Amygdala (tissue), 56 donors: Measurements from ENCODE around the gene PLTP.

Experiments
- DNase-seq, 56 donors: peaks; one replicate each; lab custom pipeline; 2025; lab: John Stamatoyannopoulos, UW

PLTP gene

DNA sequence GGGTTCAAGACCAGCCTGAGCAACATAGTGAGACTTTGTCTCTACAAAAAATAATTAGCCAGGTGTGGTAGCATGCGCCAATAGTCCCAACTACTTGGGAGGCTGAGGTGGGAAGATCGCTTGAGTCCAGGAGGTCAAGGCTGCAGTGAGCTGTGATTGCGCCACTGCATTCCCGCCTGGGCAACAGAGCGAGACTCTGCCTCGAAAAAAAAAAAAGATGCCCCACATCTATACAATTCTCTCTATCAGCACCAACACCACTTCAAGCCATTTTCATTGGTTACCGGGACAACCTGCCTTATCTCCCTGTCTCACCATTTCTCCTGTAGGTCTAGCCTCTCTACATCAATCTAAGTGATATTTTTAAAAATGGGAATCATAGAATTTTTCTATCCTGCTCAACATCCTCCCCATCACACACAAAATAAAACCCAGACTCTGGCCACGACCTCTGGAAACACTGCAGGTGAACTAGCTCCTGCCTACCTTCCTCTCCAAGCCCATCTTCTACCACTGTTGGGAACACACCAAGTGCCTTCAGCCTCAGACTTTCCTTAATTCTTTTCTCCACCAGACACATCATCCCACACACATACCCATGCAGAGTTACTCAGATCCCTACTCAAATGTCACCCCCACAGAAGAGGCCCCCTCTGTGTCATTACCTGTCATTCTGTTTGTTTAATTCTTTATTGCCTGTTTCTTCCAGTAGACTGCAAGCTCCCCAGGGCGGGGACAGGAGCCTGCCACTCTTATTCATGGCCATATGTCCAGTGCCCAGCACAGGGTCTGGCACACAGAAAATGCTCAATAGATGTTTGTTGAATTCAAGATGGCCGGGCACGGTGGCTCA is 9.6 kb upstream of the PLTP start:
- no peak for DNase-seq

GRCh38 chr20:45920462-45921336 is 8.7 kb upstream of the PLTP start:
- DNase-seq, result no peak

GRCh38 chr20:45919542-45920399 is 7.8 kb upstream of the PLTP start:
- no peak for DNase-seq

DNA sequence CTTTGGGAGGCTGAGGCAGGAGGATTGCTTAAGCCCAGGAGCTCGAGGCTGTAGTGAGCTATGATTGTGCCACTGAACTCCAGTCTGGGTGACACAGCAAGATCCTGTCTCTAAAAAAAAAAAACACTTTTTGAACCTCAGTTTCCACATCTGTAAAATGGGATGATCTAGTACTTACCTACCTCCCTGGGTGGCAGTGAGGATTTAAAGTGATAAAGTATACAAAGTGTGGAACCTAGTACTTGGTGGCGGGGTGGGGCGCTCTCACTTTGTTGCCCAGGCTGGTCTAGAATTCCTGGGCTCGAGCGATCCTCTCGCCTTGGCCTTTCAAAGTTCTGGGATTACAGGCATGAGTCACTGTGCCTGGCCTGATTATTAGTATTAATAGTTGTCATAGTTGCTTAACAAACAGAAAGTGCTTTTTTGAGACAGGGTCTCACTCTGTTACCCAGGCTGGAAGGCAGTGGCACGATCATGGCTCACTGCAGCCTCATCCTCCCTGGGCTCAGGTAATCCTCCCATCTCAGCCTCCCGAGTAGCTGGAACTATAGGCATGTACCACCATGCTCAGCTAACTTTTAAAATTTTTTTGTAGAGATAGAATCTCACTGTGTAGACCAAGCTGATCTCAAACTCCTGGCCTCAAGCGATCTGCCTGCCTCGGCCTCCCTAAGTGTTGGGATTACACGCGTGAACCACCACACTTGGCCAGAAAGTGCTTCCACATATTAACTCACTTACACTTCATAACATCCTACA is 7.0 kb upstream of the PLTP start:
- no peak for DNase-seq

GRCh38 chr20:45918182-45918737 is 6.3 kb upstream of the PLTP start:
- peak in 2 of 56 donors; percentile 15 to 17 for DNase-seq

DNA sequence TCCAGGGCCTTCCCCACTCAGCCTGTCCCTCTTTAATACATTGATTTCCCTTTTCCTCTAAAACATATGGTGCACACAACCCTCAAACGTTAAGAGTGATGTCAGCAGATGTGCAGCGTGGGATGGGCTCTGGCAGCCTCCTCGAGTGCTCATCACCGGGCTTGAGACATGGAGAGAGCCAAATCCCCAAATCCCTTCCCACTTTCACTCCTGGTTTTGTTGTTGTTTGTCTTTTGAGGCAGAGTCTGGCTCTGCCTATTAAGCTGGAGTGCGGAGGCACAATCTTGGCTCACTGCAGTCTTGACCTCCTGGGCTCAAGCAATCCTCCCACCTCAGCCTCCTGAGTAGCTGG is 5.8 kb upstream of the PLTP start:
- peak in 11 of 56 donors; percentile 9 to 46 (median 17) for DNase-seq

DNA sequence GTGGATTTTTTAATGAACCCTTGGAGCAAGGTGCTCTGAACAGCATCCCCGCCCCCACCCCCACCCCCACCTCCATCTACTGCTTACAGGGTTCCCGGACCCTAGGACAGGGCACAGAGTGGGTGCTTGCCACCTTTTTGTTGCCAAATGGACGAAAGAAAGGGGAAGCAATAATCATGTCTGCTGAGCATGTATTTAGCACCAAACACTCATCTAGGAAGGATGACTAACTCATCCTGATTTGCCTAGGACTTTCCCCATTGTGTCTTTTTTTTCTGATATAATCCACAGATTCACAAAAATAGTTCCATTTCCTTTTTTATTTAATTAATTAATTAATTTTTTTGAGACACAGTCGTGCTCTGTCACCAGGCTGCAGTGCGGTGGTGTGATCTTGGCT is 1.2 kb upstream of the PLTP start:
- no peak for DNase-seq

DNA sequence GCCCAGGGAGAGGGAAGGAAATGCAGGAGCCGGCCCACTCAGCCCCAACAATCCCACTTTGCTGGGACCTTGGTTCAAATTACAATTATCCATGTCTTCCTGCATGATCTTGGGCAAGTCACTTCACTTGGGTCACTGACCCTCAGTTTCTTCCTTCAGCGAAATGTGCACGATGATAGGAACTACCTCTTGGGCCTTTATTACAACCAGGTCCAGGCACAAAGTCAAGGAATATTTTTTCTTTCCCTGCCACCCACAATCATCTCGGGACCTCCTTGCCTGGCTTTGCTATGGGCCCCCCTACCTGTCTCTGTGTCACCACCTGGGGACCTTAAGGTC is 358 bp upstream of the PLTP start:
- no peak for DNase-seq

DNA sequence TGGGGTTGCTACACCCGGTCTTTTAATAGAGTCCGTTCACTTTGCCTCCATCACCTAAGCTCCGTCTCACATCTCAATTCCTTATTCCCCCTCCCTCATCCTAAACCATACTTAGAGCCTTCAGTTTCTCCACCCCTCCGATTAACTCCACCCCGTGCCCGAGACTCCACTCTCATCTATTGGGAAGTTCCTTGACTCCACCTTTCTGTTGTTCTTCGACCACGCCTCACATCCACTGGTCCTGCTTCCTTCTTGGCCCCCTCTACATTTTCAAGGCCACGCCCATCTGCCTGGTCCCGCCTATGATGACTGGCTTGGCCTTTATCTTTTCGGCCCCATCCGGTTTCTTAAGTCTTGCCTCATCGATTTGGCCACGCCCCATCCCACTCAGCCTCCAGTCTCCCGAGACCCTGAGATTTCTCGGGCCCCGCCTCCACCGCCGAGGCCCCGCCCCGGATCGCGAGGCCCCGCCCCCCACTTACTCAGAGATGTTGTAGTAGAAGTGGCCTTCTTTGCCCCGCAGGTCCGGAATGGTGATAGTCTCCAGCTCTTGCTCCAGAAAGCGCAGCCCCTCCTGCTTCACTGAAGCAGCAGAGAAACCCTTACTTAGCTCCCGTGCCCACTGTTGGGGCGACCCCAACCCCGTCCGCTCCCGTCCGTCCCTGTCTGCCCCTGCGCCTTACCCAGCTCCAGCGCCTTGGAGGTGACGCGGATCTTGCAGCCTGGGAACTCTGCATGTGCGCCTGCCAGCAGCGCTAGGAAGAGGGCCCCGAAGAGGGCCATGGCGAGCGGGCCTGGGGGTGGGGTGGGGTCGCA is 1.1 kb downstream of the PLTP start:
- peak in 53 of 56 donors; percentile 10 to 93 (median 77) for DNase-seq

GRCh38 chr20:45909817-45910669 is 1.9 kb downstream of the PLTP start:
- no peak for DNase-seq

GRCh38 chr20:45909336-45909808 is 2.6 kb downstream of the PLTP start:
- DNase-seq, result no peak

GRCh38 chr20:45908084-45908483 is 3.9 kb downstream of the PLTP start:
- no peak for DNase-seq

DNA sequence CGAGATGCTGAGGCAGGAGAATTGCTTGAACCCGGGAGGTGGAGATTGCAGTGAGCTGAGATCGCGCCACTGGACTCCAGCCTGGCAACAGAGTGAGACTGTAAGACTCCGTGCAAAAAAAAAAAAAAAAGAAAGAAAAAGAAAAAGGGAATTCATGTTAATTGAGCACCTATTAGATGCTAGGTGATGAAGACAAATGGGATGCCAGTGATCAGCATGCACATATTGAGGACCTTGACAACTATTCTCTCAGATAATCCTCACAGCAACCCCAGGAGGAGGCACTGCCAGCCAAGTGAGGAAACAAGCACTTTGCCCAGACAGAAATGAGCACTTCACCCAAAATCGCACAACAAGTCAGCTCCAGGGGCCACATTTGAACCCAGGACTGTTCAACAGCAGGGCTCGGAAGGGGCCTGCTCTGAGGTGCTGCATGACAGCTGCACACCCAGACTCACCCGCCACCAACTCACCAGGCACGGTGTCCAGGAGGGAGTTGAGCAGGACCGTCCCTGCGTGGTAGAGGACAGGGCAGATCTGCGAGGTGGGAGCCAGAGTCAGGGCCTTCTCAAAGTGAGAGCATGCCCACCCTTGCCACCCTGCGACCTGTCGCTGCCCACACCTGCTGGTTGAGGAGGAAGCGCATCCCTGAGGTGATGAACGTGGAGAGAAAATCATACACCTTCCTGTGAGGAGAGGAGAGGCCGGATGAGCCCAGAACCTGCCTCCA is 4.6 kb downstream of the PLTP start:
- no peak for DNase-seq

DNA sequence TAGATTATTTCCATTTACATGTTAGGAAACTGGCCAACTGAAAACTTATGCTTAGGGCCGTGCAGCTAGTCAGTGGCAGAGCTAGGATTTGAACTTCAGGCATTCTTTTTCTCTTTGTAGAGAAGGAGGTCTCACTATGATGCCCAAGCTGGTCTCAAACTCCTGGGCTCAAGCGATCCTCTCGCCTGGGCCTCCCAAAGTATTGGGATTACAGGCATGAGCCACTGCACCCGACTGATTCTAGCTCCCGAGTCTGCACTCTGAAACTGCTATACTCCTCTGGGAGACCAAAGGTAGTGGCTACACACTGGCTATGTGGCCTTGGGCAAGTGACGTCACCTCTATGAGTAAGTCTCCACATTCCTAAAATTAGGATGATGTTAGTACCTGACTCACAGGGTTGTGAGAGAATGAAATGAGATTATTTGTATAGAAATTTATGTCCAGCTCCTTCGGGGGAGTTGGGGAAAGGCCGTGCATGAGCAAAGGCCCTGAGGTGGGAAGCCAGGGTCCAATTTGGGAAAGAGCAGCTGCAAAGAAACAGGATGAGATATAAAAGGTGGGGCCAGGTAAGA is 6.4 kb downstream of the PLTP start:
- DNase-seq, result no peak

DNA sequence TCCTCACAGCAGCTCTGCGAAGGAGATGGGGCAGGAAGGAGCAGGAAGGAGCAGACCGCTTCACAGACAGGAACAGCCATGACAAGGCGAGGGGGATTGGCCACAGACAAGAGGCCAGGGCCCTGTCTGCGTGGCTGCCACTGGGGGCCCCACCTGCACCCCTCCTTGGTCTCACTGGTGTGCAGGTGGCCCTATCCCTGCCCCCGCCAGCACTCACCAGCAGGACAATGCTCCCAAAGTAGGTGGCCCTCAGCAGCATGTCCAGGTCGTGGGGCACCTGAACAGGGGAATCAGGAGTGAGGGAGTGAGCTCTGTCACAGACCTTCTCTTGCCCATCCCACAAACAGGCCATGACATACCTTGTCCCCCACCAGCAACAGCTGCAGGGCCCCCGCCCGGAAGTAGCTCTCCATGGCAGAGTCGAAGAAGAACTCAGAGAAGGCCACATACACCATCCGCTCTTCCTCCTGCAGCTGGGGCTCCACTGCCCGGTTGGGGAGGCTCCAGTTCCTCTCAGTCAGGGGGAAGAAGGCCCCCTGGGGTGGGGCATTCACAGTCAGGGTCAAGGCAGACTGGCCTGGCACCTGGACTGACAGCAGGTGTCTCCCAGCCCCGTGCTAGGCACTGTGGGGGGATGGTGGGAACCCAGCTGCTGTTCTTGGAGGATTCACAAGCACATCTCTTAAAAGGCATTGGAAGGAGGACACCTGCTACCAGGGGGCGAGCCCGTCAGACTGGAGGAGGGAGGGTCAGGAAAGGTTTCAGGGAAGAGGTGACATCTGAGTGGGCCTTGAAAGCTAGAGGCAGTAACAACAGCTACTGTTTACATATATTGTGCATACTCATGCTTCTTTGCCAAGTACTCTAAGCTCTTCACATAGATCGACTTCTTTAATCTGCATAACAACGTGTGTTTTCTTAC is 7.1 kb downstream of the PLTP start:
- DNase-seq, result no peak
